GM18909 (cell line): ENCODE results near the gene NRIP3.
A peak's percentile ranks its signal among the peaks of the same experiment; 100 is the strongest.

Experiments
- ATAC-seq: cut with Tn5 transposase; IDR thresholded peaks from one replicate; pipeline ENCODE4 v1.9.1; 2021; ENCODE audit warnings: mild to moderate bottlenecking; ENCODE audit not compliant: unreplicated experiment, poor library complexity

NRIP3 gene

DNA sequence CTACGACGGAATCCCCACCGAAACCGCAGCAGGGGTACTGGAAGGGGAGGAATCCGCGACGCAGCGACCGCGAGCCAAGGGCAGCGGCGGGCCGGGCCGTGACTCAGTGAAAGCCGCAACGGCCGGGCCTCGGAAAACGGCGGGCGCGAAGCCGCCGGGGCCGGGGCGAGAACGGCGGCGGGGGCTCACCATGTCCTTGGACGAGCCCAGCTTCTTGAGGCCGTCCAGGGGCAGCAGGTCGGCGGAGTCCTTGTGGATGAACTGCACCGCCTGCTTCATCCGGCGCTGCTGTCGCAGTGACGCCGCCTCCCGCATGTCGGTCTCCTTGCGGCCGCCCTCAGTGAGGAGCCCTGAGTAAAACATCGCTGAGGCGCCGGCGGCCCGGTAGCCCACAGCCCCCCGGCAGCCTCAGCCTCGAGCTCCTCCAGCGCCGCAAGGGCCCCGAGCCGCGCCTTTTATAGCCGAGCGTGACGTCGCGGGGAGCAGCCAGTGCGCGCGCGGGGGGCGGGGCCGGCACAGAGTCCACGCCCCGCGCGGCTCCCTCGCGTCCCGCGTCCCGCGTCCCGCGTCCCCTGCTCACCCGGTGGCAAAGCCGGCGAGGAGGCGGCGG lies at the start of gene NRIP3:
NRIP3 (minus strand) TSS at position 429 of the 610 bp plus-strand sequence; CDS start at position 363, 66 bp downstream.
- ATAC-seq, result peak; percentile 58

DNA sequence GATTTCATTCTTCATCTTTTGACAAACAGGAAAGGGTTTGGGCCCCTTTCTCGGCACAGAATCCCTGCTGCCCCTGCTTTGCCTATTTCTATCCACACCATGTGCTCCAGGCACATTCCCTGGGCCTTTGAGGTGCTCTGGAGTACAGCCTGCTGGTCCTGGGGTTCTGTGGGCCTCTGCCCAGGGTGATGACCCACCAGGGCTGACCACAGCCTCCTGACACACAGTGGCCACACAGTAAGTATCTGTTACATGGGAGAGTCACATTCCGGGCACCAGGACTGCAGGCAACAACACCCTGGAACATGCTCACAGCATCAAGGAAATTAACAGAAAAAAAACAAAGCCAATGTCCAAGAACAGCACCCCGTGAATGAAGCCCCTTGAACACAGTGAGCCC lies 48.5 kb upstream of the NRIP3 start:
- ATAC-seq, result no peak

DNA sequence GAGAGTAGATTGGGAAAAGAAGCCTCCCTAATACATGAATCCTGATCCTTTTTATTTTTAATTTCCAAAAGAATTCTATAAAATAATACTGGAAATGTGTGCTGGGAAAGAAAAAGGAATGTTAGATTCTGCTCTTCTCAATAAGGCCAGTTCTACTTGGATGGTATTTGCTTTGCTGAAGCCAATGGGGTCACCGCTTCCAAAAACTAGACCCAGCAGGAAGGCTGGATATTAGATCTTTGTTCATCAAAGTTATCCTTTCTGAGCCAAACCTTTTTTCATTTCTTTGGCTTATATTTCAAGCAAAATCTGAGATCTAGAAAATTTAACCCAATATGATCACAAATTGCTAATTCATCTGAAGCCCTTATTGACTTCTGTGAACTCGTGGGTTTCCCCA lies 46.2 kb upstream of the NRIP3 start:
- ATAC-seq, result no peak

DNA sequence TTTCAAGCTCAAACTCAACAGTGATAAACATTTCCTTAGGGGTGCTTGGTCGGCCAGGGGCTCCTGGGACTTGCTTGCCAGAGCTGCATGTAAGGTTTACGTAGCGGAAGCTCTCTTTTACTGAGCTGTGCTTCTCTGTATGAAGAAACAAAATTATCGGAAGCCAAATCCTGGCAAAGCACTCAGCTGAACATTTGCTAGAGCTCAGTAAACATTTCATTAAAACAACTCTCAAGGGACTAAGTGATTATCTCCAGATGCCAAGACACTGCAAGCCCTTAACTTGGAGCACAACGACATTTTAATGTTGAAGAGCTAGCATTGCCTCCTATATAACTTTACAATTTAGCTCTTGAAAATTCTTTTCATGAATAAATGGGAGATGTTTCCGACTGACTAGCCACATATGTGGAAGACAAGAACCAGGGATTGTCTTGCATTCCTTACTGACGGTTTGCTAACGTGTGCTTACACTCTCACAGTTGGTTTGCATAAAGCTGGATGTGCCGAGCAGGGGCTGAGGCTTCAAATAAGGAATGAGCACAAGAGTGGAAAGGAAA lies 44.2 kb upstream of the NRIP3 start:
- ATAC-seq, result no peak

DNA sequence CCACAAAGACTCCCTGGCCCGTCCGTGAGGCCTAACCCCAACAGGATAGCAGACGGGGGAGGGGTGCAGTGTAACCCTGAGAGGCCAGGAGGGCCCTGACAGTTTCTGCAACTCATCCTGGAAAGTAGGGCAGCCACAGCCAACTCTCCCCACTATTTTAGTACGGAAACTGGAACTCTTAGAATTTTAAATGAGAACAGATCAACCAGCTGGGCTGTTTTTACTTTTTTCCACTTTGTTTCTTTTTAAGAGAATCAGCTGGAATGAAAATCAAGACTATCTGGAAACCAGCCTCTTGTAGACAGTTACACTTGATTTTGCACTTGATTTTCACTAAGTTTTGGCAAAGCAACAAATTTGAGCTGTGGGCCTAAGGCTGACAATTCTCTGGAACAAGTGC lies 42.7 kb upstream of the NRIP3 start:
- no peak for ATAC-seq

DNA sequence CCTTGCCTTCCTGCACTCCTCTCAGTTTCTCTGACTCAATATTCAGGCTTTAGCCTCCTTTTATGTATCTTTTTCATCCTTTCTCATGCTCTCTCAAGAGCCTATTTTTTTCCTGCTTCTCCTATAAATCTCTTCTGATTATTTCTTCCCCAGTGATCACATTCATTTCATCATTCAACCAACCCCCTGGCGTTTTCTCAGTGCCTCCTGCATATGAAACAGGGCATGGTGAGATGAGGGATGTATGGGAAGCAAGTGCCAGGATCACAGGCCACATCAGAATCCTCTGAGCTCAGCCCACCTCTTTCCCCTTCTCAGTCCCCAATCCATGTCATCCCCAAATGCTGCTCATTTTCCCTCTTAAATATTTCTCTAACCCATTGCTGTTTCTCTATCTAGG lies 38.7 kb upstream of the NRIP3 start:
- ATAC-seq, result no peak

DNA sequence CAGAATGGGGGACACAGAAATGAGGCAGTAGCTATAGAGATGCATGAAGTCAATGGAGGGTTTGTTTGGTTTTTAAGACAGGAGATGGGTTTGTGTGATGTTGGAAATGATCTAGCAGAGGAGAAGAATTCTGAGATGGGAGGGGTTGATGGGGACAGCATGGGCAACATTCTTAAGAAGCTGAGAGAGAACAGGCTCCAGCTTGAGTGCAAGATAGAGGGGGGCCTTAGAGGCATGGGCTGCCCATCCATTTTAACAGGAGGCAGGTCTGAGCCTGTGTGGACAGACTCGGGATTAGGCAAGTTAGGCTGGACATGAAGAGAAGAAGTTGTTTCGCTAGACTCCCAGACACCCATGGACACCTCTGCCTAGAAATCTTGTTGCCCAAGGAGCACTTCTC lies 37.9 kb upstream of the NRIP3 start:
- no peak for ATAC-seq

DNA sequence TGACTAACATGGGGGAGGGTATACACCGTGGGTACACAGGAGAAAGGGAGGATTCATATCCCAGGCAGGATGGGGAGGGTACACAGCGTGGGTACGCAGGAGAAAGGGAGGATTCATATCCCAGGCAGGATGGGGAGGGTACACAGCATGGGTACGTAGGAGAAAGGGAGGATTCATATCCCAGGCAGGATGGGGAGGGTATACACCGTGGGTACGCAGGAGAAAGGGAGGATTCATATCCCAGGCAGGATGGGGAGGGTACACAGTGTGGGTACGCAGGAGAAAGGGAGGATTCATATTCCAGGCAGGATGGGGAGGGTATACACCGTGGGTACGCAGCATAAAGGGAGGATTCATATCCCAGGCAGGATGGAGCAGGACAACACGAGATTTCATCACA lies 36.6 kb upstream of the NRIP3 start:
- ATAC-seq, result no peak

DNA sequence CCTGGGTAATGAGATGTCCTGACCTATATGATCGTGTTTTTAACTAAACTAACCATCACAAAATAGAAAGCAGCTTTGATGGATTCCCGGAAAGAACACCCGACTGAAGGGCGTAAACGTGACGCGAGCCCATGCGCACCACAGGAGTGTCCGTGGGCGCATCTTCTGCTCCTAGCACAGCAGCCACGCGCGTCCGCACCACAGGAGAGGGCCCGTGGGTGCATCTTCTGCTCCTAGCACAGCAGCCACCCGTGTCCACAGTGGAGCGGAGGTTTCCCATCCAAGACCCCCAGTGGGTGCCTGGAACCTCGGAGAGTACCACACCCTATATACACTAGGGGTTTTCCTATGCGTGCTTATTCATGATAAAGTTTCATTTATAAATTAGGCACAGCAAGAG lies 36.1 kb upstream of the NRIP3 start:
- no peak for ATAC-seq

DNA sequence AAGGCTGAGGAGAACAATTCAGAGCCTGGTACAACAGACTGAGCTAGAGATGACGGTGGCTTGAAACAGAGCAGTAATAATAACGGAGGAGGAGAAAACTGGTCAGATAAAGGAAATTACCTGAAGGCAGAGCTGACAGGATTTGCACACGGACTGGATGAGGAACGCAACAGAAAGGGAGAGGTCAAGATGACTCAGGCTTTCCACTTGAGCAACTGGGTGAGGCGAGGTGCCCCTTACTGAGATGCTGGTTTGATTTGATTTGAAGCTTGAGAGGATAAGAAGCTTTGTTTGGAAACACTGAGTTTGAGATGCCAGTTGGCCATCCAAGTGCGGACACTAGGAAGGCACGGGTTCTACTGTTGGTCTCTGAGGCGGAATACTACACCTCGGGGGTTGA lies 35.4 kb upstream of the NRIP3 start:
- no peak for ATAC-seq

DNA sequence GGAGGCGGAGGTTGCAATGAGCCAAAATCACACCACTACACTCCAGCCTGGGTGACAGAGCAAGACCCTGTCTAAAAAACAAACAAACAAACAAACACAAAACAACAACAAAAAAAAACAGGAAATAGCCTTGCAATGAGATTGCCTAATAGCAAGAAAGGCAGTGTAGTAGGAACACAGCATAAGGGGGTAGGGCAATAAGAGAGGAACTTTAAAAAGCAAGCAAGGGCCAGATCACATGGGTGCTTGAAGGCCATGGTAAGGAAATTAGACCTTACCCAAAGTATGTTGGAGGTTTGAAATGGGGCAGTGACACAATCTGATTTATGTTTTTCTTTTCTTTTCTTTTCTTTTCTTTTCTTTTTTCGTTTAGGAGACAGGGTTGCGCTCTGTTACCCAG lies 34.7 kb upstream of the NRIP3 start:
- no peak for ATAC-seq

DNA sequence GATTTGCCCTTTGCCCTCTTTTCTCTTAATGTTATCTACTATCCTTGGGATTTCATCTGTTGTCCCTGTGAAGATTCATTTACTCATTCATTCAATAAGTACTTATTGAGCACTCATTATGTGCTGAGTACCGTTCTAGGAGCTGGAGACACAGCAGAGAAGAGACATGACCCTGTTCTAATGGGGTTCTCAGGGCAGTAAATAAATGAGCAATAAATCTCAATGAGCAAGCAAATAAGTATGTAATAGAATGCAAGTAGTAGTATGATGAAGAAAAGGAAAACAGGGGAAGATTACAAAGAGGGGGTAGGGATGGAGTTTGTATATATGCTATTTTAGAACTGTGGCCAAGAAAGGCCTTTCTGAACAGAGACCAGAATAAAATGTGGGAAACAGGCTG lies 34.2 kb upstream of the NRIP3 start:
- no peak for ATAC-seq

DNA sequence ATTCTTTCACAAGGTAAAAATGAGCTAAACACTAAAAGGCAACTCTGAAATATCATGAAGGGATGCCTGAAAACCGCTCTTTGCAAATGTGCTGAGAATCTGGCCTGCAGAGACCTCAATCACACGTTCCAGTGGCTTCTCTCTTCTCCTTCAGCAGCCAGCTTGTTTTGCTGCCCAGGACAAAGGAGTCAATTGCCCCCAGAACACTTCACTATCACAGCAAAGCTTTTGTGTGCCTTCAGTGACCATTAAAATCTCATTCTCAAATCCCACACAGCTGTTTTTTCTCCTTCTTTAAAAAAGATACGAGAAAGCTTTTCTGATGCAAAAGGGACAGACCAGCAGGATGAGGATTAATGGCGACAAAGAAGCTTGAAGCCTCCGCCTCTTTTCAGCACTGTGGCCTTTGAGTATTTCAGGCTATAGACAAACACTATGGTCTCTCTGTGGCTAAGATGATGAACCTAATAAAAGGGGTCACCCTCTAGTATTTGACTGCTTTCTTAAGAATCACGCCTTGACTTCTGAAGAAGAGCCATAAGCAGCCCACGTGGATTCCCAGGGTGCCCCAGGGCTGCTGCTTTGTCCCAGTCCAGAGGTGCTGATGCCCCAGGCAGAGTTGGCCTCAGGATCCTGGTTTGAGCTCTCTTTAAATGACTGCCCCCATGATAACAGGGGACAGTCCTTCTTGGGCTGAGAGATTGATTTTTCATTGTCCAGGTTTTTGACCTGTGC lies 33.4 kb upstream of the NRIP3 start:
- ATAC-seq, result no peak

DNA sequence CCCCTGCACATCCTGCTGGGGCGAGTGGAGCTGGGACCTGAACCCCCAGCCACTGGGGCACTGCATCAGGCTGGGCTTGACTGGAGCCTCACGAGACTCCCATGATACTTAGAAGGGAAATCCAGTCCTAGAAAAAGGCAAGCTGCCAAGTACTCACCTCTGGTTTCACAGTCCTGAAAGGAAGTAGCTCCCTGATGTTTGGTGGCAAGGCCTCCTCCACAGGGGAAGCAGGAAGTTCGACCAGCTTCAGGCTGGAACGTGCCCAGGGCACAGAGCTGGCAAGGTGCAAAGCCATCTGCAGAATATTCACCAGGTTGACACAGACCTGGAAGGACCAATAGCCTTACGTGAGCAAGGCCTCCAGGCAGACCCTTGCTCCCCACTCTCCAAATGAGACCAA lies 26.8 kb upstream of the NRIP3 start:
- no peak for ATAC-seq

DNA sequence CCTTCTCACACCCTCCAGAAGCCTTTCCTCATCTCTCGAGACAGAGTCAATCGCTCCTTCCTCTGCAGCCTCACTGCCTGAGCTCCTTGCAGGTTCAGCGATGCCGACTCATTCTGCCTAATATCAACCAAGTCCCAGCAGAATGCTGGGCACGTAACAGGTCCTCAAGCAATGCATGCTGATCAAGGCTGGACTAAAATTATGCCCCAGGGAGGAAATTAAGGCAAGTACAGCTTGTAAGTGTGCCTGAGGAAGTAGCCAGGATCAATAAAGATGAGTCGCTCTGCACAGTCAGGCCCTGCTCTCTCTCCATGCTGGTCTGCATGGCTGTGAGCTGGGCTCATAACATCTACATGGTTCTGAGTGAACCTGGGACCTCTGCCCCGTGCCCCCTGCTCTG lies 25.6 kb upstream of the NRIP3 start:
- no peak for ATAC-seq

DNA sequence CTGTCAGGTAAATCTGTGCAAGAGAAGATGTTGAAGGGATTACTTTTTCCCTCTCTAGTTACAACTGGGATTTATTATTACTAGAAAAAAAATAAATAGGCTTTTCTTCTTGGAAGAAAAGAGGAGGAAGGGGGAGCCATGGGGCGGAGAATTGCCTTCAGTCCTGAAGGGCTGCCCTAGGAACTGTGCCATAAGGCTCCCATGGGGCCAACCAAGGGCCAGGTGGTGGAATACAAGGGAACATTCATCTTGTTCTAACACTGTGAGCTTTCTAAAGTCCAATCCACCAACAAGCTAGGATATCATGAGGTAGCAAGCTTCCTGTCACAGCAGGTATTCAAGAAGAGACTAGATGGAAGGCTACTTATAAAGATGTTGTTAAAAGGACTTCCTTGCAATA lies 24.8 kb upstream of the NRIP3 start:
- ATAC-seq, result no peak

DNA sequence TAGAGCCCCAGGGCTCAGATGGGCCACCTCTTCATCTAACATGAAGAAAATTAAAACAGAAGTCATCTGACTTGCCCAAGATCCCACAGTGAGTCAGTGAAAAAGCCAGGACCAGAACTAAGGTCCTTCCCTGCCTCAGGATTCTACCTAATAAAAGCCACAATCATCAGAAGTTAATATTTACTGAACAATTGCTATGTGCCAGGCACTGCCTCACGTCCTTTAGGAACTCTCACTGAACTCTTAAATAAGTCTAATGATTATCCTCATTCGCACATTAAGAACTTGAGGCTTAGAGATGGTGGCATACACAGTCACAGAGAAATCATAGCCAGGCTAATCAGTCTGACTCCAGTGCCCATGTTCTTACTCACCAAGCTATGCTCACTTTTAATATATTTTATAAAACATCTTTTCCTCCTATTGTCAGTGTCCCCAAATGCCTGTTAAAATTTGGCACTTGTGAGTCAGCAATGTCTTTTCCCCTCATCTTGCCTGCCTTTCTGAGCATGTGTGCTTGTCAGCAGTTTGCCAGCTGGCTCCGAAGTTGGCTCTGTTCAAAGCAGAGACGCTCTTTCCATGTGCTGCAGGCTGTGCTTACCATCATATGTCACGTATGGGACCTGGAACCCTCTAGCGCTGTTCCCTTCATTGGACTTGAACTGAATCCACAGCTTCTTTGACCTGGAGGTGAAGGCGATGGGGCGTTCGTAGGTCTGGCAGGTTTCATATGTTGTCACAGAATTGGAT lies 21.5 kb upstream of the NRIP3 start:
- ATAC-seq, result no peak

DNA sequence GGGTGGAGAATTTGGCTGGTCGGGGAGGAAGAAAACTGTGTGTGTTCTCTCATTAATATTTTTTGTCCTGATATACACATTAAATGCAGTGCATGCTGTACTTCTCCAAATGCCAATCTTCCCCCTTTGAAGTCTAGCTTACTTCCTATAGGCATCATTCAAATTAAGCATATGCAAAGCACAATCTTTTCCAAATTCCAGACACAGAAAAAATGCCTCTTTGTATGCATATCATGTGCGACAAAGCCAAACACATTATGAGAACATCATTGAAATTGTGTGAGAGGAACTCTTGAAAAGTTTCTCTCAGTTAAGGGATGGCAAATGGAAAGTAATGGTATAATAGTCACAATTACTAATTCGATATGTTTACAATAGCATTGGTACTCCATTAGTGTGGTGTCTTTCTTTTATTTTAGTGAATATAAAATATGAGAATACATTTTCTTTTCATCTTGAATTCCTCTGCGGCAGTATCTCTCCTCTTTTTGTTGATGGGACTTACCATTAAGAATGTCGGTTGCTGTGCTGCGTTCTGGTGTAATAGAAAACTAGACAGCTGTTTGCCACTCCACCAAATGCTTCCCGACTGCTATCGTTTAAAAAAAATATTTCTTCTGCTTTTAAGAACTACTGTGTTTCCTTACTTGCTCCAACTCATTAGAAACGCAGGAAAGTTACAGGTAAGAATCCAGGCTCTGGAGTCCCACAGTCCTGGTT lies 19.3 kb upstream of the NRIP3 start:
- ATAC-seq, result no peak

DNA sequence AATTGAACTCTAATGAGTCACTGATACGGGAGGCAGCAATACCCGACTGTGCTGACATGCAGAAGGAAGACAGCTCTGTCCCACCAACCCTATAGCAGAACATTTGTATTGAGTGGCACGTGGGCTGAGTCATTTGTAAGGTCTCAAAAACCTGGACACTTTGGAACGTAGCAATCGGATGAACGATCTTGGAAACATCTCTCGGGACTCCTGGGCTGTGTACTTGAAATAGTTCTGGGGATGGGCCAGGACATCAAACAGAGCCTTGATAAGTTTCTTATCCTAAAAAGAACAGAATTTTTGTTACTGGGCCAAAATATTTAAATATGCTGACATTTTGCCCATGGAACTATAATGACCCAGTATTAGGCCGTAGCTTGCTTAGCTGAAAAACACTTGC lies 17.1 kb upstream of the NRIP3 start:
- no peak for ATAC-seq

DNA sequence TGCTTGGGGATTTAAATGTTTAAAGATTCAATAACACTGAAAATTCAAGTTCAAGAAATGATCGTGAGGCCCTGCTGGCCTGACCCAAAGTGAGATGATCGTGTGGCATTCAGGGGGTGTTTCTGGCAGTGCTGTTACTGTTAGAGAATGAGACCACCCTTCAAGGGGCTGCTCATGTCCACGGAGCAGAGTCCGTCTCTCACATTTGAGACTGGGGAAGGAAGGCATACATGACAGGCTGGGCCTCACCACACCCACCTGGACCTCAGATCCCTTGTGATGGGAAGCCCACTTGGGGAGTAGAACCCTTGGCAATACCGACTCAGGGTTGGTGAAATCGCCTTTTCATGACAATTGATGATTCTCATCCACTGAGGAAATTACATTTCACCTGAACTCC lies 16.1 kb upstream of the NRIP3 start:
- no peak for ATAC-seq

DNA sequence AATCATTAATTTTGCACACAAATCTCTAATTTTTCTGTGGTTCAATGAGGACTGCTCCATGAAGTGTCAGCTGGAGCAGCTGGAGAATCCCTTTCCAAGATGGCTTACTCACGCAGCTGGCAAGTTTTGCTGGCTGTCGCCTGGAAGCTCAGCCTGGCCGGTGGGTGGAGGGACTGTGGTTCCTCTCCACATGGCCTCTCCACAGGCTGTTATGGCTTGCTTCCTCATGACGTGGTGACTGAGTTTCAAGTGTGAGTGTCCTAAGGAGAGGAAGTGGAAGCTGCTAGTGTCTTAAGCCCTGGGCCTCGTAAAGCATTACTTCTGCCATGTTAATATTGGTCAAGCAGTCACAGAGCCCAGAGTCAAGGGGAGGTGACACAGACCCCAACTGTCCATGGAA lies 14.0 kb upstream of the NRIP3 start:
- no peak for ATAC-seq
